22Rv1 (cell line): ENCODE data around the gene SIRT1.

Experiments used
- CTCF ChIP-seq: fragments of 450-650 bp; IDR thresholded peaks from 2 replicates; pipeline ENCODE4 v1.5.1; 2017; ENCODE audit warnings: mild to moderate bottlenecking
- ZFX ChIP-seq: fragments of 450-650 bp; IDR thresholded peaks from 2 replicates; pipeline ENCODE4 v1.6.1; 2017; ENCODE audit warnings: antibody characterized with exemption, borderline replicate concordance

GRCh38 chr10:67923551-67923950, 39.1 kb downstream of the SIRT1 start:
- TF ChIP-seq CTCF (no peak), ZFX (no peak)
